BLaER1 (cell line): ENCODE measurements around the gene ANO9.
"Not testable (repeated sequence)": the region's sequence is repeated elsewhere in the genome, so short reads cannot be mapped to it uniquely, and the experiment has no call there.

ENCODE experiments used
- H3K27ac ChIP-seq: shearing (Covaris generic); formaldehyde crosslinking; 2 replicates; pipeline ENCODE4 v1.8.1; 2022
- H3K27me3 ChIP-seq: shearing (Covaris generic); formaldehyde crosslinking; 2 replicates; pipeline ENCODE4 v1.8.1; 2022
- H3K36me3 ChIP-seq: shearing (Covaris generic); formaldehyde crosslinking; 2 replicates; pipeline ENCODE4 v1.8.1; 2022
- H3K4me1 ChIP-seq: shearing (Covaris generic); formaldehyde crosslinking; 2 replicates; pipeline ENCODE4 v1.8.1; 2022
- H3K4me2 ChIP-seq: shearing (Covaris generic); formaldehyde crosslinking; 2 replicates; pipeline ENCODE4 v1.8.1; 2022
- H3K4me3 ChIP-seq: shearing (Covaris generic); formaldehyde crosslinking; 2 replicates; pipeline ENCODE4 v1.8.1; 2022
- H3K9ac ChIP-seq: shearing (Covaris generic); formaldehyde crosslinking; 2 replicates; pipeline ENCODE4 v1.8.1; 2022
- H3K9me3 ChIP-seq: shearing (Covaris generic); formaldehyde crosslinking; 2 replicates; pipeline ENCODE4 v1.8.1; 2022
- H4K20me1 ChIP-seq: shearing (Covaris generic); formaldehyde crosslinking; 2 replicates; pipeline ENCODE4 v1.8.1; 2022
- Cebpa-rat ChIP-seq: shearing (Covaris generic); IDR thresholded peaks from 2 replicates; pipeline ENCODE4 v1.8.1; 2022

ANO9 gene

GRCh38 chr11:471468-472145 is 29.8 kb upstream of the ANO9 start:
- H4K20me1 ChIP-seq: peaks cover 82% of the 10 kb centered on the region
- no peak overlapping the region for H3K4me3 ChIP-seq
- H3K9me3 ChIP-seq: no peaks in the 10 kb centered on the region
- no peak overlapping the region for H3K27ac ChIP-seq
- no peak overlapping the region for H3K4me2 ChIP-seq
- H3K4me1 ChIP-seq: peaks cover 5% of the 10 kb centered on the region
- H3K9ac ChIP-seq: no peak overlapping the region
- H3K36me3 ChIP-seq: peaks cover 72% of the 10 kb centered on the region
- no peaks in the 10 kb centered on the region for H3K27me3 ChIP-seq
- no peak for TF ChIP-seq Cebpa-rat

- peaks cover 14% of the 10 kb centered on the region for H3K4me1 ChIP-seq
- H3K4me3 ChIP-seq: no peak overlapping the region
- H3K9ac ChIP-seq: 0 out of 2 replicates have a peak overlapping the region, but pooled peaks have one; percentile 38
- H3K4me2 ChIP-seq: no peak overlapping the region
- H3K27me3 ChIP-seq: no peaks in the 10 kb centered on the region
- no peak overlapping the region for H3K27ac ChIP-seq
- TF ChIP-seq Cebpa-rat: no peak
- H3K9me3 ChIP-seq: no peaks in the 10 kb centered on the region
- peaks cover 73% of the 10 kb centered on the region for H3K36me3 ChIP-seq
- H4K20me1 ChIP-seq: peaks cover 79% of the 10 kb centered on the region
Observed at GRCh38 chr11:469684-470560, 28.1 kb upstream of the ANO9 start.

GRCh38 chr11:469026-469683 is 27.3 kb upstream of the ANO9 start:
- Histone ChIP-seq H3K4me1 (peaks cover 14% of the 10 kb centered on the region), H3K36me3 (peaks cover 75% of the 10 kb centered on the region), H3K9ac (0 out of 2 replicates have a peak overlapping the region, but pooled peaks have one; percentile 38), H4K20me1 (peaks cover 85% of the 10 kb centered on the region)
- not testable (repeated sequence) for H3K4me3 ChIP-seq, H3K9me3 ChIP-seq, H3K27ac ChIP-seq, H3K27me3 ChIP-seq, H3K4me2 ChIP-seq

GRCh38 chr11:468493-468892 is 26.7 kb upstream of the ANO9 start:
- TF ChIP-seq Cebpa-rat: no peak
- H4K20me1 ChIP-seq: peaks cover 83% of the 10 kb centered on the region
- H3K27me3 ChIP-seq: no peaks in the 10 kb centered on the region
- no peak overlapping the region for H3K9ac ChIP-seq
- H3K36me3 ChIP-seq: peaks cover 76% of the 10 kb centered on the region
- no peak overlapping the region for H3K27ac ChIP-seq
- no peak overlapping the region for H3K4me2 ChIP-seq
- peaks cover 14% of the 10 kb centered on the region for H3K4me1 ChIP-seq
- no peaks in the 10 kb centered on the region for H3K9me3 ChIP-seq
- H3K4me3 ChIP-seq: no peak overlapping the region

- Histone ChIP-seq H3K9ac (no peak overlapping the region), H3K9me3 (no peaks in the 10 kb centered on the region), H3K27me3 (no peaks in the 10 kb centered on the region), H3K27ac (no peak overlapping the region), H3K4me1 (peaks cover 14% of the 10 kb centered on the region), H4K20me1 (peaks cover 78% of the 10 kb centered on the region), H3K36me3 (peaks cover 73% of the 10 kb centered on the region), H3K4me3 (no peak overlapping the region), H3K4me2 (no peak overlapping the region)
- no peak for TF ChIP-seq Cebpa-rat
Observed at GRCh38 chr11:468036-468435, 26.2 kb upstream of the ANO9 start.

- Histone ChIP-seq H3K9me3 (no peaks in the 10 kb centered on the region), H3K4me3 (no peak overlapping the region), H3K27me3 (no peaks in the 10 kb centered on the region), H3K9ac (no peak overlapping the region), H4K20me1 (peaks cover 77% of the 10 kb centered on the region), H3K27ac (no peak overlapping the region), H3K4me2 (no peak overlapping the region), H3K36me3 (peaks cover 76% of the 10 kb centered on the region), H3K4me1 (peaks cover 14% of the 10 kb centered on the region)
- no peak for TF ChIP-seq Cebpa-rat
Observed at GRCh38 chr11:465896-466530, 24.2 kb upstream of the ANO9 start.

GRCh38 chr11:464316-464715 is 22.5 kb upstream of the ANO9 start:
- Histone ChIP-seq H3K27me3 (no peaks in the 10 kb centered on the region), H3K4me1 (peaks cover 14% of the 10 kb centered on the region), H3K4me2 (no peak overlapping the region), H4K20me1 (peaks cover 83% of the 10 kb centered on the region), H3K9me3 (no peaks in the 10 kb centered on the region), H3K36me3 (peaks cover 82% of the 10 kb centered on the region), H3K4me3 (no peak overlapping the region), H3K9ac (no peak overlapping the region), H3K27ac (no peak overlapping the region)
- no peak for TF ChIP-seq Cebpa-rat

- no peak overlapping the region for H3K4me3 ChIP-seq
- H4K20me1 ChIP-seq: peaks cover 86% of the 10 kb centered on the region
- peaks cover 22% of the 10 kb centered on the region for H3K4me1 ChIP-seq
- no peak overlapping the region for H3K27ac ChIP-seq
- no peak overlapping the region for H3K9ac ChIP-seq
- H3K4me2 ChIP-seq: no peak overlapping the region
- peaks cover 85% of the 10 kb centered on the region for H3K36me3 ChIP-seq
- no peaks in the 10 kb centered on the region for H3K9me3 ChIP-seq
- no peaks in the 10 kb centered on the region for H3K27me3 ChIP-seq
- no peak for TF ChIP-seq Cebpa-rat
Observed at GRCh38 chr11:462107-462890, 20.5 kb upstream of the ANO9 start.

GRCh38 chr11:461626-462025 is 19.8 kb upstream of the ANO9 start:
- Histone ChIP-seq H3K27me3 (no peaks in the 10 kb centered on the region), H4K20me1 (peaks cover 87% of the 10 kb centered on the region), H3K27ac (no peak overlapping the region), H3K9me3 (no peaks in the 10 kb centered on the region), H3K4me3 (no peak overlapping the region), H3K9ac (no peak overlapping the region), H3K36me3 (peaks cover 85% of the 10 kb centered on the region), H3K4me1 (peaks cover 24% of the 10 kb centered on the region), H3K4me2 (no peak overlapping the region)
- no peak for TF ChIP-seq Cebpa-rat
